Common myeloid progenitor, CD34-positive (primary cell): Measurements from ENCODE around the gene TAF6.
"Not testable (repeated sequence)": the region's sequence is repeated elsewhere in the genome, so short reads cannot be mapped to it uniquely, and the experiment has no call there.

Experiments used
- CTCF ChIA-PET: fragments of 350-600 bp; sonication (Branson Sonifier 250); formaldehyde crosslinking; loops from one replicate; lab custom pipeline; 2021; ENCODE audit warnings: antibody characterized with exemption; lab: Charles Lee
- POLR2A ChIA-PET: fragments of 350-600 bp; sonication (Branson Sonifier 250); formaldehyde crosslinking; loops from one replicate; lab custom pipeline; 2021; ENCODE audit warnings: antibody characterized with exemption; lab: Charles Lee
- DNase-seq, 3 donors: peaks; one replicate each; pipeline versions ENCODE4 v3.0.0 to v3.0.0-alpha.2; 2013
- H3K27ac ChIP-seq, 2 experiments: 1 replicate in 1 of 2; 2 replicates in 1 of 2; pipeline ENCODE4 v1.7.0; 2013; ENCODE audit warnings: inconsistent platforms in 2 of 2, low read length in 2 of 2, mild to moderate bottlenecking in 2 of 2, low read depth in 1 of 2, moderate library complexity in 1 of 2; ENCODE audit not compliant: severe bottlenecking in 2 of 2, insufficient read depth in 1 of 2, poor library complexity in 1 of 2
- H3K27me3 ChIP-seq, 5 experiments: replicated peaks in 2 of 5; 1 replicate in 3 of 5; 2 replicates in 2 of 5; pipeline versions ENCODE4 v1.6.1 to v1.7.0; 2013; ENCODE audit warnings: low read length in 4 of 5, mild to moderate bottlenecking in 2 of 5, moderate library complexity in 2 of 5, inconsistent platforms in 1 of 5; ENCODE audit not compliant: insufficient read depth in 5 of 5, control insufficient read depth in 4 of 5
- H3K36me3 ChIP-seq, 4 experiments: 1 replicate in 2 of 4; 2 replicates in 2 of 4; pipeline versions ENCODE4 v1.6.1 to v1.7.0; 2013; ENCODE audit warnings: low read length in 3 of 4, control low read depth in 1 of 4, mild to moderate bottlenecking in 1 of 4; ENCODE audit not compliant: control insufficient read depth in 4 of 4, insufficient read depth in 4 of 4
- H3K4me1 ChIP-seq, 4 experiments: 1 replicate in 3 of 4; 2 replicates in 1 of 4; pipeline versions ENCODE4 v1.6.1 to v1.7.1; 2013; ENCODE audit warnings: low read length in 3 of 4, mild to moderate bottlenecking in 3 of 4, control low read depth in 1 of 4, inconsistent platforms in 1 of 4, moderate library complexity in 1 of 4; ENCODE audit not compliant: control insufficient read depth in 4 of 4, insufficient read depth in 4 of 4; ENCODE audit errors: control extremely low read depth in 1 of 4
- H3K4me3 ChIP-seq, 7 experiments: 1 replicate in 4 of 7; 2 replicates in 3 of 7; pipeline versions ENCODE4 v1.5.1 to v1.7.0; 2013; ENCODE audit warnings: mild to moderate bottlenecking in 7 of 7, low read length in 6 of 7, moderate library complexity in 6 of 7, inconsistent platforms in 2 of 7, low read depth in 2 of 7, control low read depth in 1 of 7; ENCODE audit not compliant: insufficient read depth in 4 of 7, control insufficient read depth in 1 of 7; ENCODE audit errors: extremely low read depth in 1 of 7
- H3K9me3 ChIP-seq, 5 experiments: 1 replicate in 4 of 5; 2 replicates in 1 of 5; pipeline versions ENCODE4 v1.6.1 to v1.7.1; 2013; ENCODE audit warnings: low read length in 4 of 5, mild to moderate bottlenecking in 2 of 5, inconsistent platforms in 1 of 5, low read depth in 1 of 5, moderate library complexity in 1 of 5; ENCODE audit not compliant: control insufficient read depth in 4 of 5, insufficient read depth in 2 of 5; ENCODE audit errors: control extremely low read depth in 1 of 5
- WGBS: methylation state at CpG from one replicate; pipeline ENCODE4 v1.1.5; 2013; ENCODE audit not compliant: insufficient coverage; 5-methylcytosine and 5-hydroxymethylcytosine counted together

The TAF6 gene

GRCh38 chr7:100141555-100141949, 22.4 kb upstream of the TAF6 start:
- H3K4me3 ChIP-seq, result no peak overlapping the region
- 0% methylated on average over 1 of the region's 3 CpGs for WGBS

DNA sequence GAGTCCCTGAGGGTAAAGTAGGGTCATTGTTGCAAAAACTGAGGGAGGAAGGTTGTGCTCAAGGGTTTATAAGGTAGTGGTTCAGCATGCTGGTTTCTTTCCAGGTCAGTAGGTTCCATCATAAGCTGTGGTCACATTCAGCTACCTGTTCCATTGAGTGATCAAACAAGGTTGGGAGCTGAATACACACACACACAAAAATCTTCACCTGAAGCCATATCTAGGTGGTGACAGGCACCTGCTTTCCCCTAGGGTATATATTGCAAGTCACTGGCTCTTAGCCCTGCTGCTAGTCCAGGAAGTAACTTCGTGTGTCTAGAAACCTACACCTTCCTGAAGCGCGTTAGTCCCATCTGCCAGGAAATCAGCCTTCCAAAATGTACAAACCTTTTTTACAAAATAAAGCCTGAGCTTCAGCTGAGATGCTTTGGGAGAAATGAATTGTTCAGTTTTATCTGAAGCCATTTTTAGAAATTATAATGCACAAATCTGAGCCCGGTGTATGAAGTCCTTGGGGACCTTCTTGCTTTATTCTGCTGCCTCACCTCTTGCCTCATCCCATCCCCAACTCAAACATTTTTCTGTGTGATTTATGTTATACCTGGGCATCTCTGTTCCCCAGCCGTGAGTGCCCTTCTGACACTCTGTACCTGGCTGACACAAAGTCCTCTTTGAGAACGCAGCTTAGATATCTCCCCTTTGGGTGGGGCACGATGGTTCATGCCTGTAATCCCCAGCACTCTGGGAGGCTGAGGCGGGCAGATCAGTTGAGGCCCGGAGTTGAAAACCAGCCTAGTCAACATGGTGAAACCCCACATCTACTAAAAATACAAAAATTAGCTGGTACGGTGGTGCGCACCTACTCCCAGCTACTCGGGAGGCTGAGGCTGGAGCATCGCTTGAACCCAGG, 18.9 kb upstream of the TAF6 start:
- ChIA-PET POLR2A (interaction anchor here (0.6 kb wide), 1 partner anchor 1791 kb away, joined by 5 read pairs; no protein-coding TSS in a partner anchor), CTCF (interaction anchor here (1.3 to 11.4 kb wide), 4 partner anchors 10 to 148 kb away, joined by 3 to 127 read pairs (median 4); partner anchors contain the start of gene PVRIG)
- H3K9me3 ChIP-seq, result no peaks in the 10 kb centered on the region
- no peak overlapping the region for H3K4me3 ChIP-seq
- no peaks in the 10 kb centered on the region for H3K27me3 ChIP-seq
- no peaks in the 10 kb centered on the region for H3K36me3 ChIP-seq
- H3K27ac ChIP-seq, result no peak overlapping the region
- WGBS, result 67% methylated on average over 4 of the region's 13 CpGs
- DNase-seq, result no peak
- H3K4me1 ChIP-seq, result peaks cover 2 to 14% (median 8%) of the 10 kb centered on the region in 4 experiments

More at GRCh38 chr7:100141555-100141949, 22.4 kb upstream of the TAF6 start:
- ChIA-PET POLR2A (no interaction called here), CTCF (interaction anchor here (1.1 to 3.8 kb wide), 2 partner anchors 10 to 13 kb away, joined by 3 to 20 read pairs; no protein-coding TSS in a partner anchor)
- DNase-seq, result peak in 1 of 3 donors; percentile 27
- Histone ChIP-seq H3K9me3 (no peaks in the 10 kb centered on the region), H3K27me3 (no peaks in the 10 kb centered on the region), H3K36me3 (no peaks in the 10 kb centered on the region), H3K4me1 (peaks cover 2 to 14% (median 8%) of the 10 kb centered on the region in 4 experiments), H3K27ac (no peak overlapping the region)

- peak; percentile 65 to 76 (median 69) for DNase-seq
- ChIA-PET CTCF (interaction anchor here (0.6 to 11.4 kb wide), 30 partner anchors 9 to 215 kb away, joined by 3 to 127 read pairs (median 6); partner anchors contain the start of genes AP4M1, GAL3ST4, LAMTOR4 and MCM7), POLR2A (interaction anchor here (0.8 to 1.0 kb wide), 2 partner anchors 78 to 85 kb away, joined by 3 read pairs; no protein-coding TSS in a partner anchor)
- Histone ChIP-seq H3K36me3 (no peaks in the 10 kb centered on the region), H3K4me1 (peaks cover 0 to 14% (median 11%) of the 10 kb centered on the region in 4 experiments), H3K27ac (no peak overlapping the region), H3K9me3 (no peaks in the 10 kb centered on the region), H3K4me3 (no peak overlapping the region), H3K27me3 (no peaks in the 10 kb centered on the region)
- 56% methylated on average over 2 of the region's 3 CpGs for WGBS
These were observed 13.6 kb upstream of the TAF6 start for GRCh38 chr7:100132697-100133151.

- no peaks in the 10 kb centered on the region for H3K27me3 ChIP-seq
- CTCF ChIA-PET, result interaction anchor here (1.1 to 11.4 kb wide), 24 partner anchors 8 to 215 kb away, joined by 3 to 127 read pairs (median 6); partner anchors contain the start of genes AP4M1, GAL3ST4, LAMTOR4 and PVRIG
- POLR2A ChIA-PET, result interaction anchor here (0.8 to 1.0 kb wide), 3 partner anchors 51 to 85 kb away, joined by 3 to 6 read pairs (median 3); no protein-coding TSS in a partner anchor
These were observed 13.0 kb upstream of the TAF6 start for GRCh38 chr7:100132126-100132525.

DNA sequence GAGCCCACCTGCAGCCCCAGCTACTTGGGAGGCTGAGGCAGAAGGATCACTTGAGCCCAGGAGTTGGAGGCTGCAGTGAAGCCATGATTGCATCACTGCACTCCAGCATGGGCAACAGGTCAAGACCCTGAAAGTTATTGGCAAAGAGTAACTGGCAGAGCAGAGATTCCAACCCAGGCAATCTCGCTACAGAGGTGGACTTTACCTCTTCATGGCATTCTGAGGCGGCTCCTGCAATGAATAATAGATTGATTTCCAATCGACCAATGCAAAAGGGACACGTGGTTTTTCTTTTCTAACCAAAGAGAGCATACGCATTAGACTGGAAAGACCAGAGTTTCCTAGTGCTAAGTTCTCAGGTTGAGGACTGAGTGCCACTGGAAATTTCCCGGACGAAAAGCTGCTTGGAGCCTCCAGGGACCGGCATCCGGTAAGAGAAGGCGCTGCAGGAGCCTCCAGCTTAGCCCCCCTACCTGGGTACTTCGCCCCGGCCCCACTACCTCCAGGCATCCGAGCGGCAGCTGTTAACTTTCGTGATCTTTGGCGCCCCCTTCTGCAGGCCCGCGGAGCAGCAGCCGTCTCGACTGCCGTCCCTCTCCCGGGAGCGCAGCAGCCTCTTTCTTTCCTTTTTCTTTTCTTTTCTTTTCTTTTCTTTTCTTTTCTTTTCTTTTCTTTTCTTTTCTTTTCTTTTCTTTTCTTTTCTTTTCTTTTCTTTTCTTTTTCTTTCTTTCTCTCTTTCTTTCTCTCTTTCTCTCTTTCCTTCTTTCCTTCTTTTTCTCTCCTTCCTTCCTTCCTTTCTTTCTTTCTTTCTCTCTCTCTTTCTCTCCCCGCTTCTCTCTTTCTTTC, 11.7 kb upstream of the TAF6 start:
- peak; percentile 61 to 77 (median 74) for DNase-seq
- 16% methylated on average over 22 of the region's 24 CpGs for WGBS
- Histone ChIP-seq H3K27me3 (no peaks in the 10 kb centered on the region), H3K36me3 (no peaks in the 10 kb centered on the region), H3K4me1 (peaks cover 0 to 24% (median 23%) of the 10 kb centered on the region in 4 experiments), H3K4me3 (peak overlapping the region in 2 of 7 experiments; percentile 4 to 59), H3K9me3 (no peaks in the 10 kb centered on the region), H3K27ac (no peak overlapping the region)
- ChIA-PET CTCF (interaction anchor here (0.7 to 11.4 kb wide), 16 partner anchors 10 to 88 kb away, joined by 3 to 127 read pairs (median 4); partner anchors contain the start of genes AP4M1, LAMTOR4, MCM7 and PVRIG), POLR2A (interaction anchor here (1.1 kb wide), 1 partner anchor 49 kb away, joined by 4 read pairs; no protein-coding TSS in a partner anchor)

More at GRCh38 chr7:100132126-100132525, 13.0 kb upstream of the TAF6 start:
- WGBS, result 62% methylated on average over 5 of the region's 7 CpGs
- Histone ChIP-seq H3K4me3 (no peak overlapping the region), H3K9me3 (no peaks in the 10 kb centered on the region), H3K4me1 (peaks cover 0 to 19% (median 15%) of the 10 kb centered on the region in 4 experiments), H3K27ac (no peak overlapping the region), H3K36me3 (no peaks in the 10 kb centered on the region)
- no peak for DNase-seq

GRCh38 chr7:100130220-100130607, 11.1 kb upstream of the TAF6 start:
- H3K9me3 ChIP-seq, H3K36me3 ChIP-seq, H3K27me3 ChIP-seq, DNase-seq, H3K27ac ChIP-seq, H3K4me3 ChIP-seq: not testable (repeated sequence)
- POLR2A ChIA-PET, result interaction anchor here (0.6 kb wide), 1 partner anchor 722 kb away, joined by 4 read pairs; the partner anchor contains the start of genes BUD31 and PDAP1
- CTCF ChIA-PET, result interaction anchor here (0.7 to 11.4 kb wide), 15 partner anchors 9 to 89 kb away, joined by 3 to 127 read pairs (median 5); partner anchors contain the start of genes AP4M1, LAMTOR4, MCM7 and PVRIG
- peaks cover 0 to 28% (median 24%) of the 10 kb centered on the region in 4 experiments for H3K4me1 ChIP-seq
- 100% methylated on average over 1 of the region's 1 CpG for WGBS
